Osteoblast (primary cell): Measurements from ENCODE around the gene FGF14. TPM values are rescaled to one million over a fixed set of nuclear protein-coding genes. Genes with fewer than 3 reads are reported as not detected.
"Not testable (repeated sequence)": the region's sequence is repeated elsewhere in the genome, so short reads cannot be mapped to it uniquely, and the experiment has no call there.

Source experiments
- DNase-seq: peaks from one replicate; pipeline ENCODE4 v3.0.0; 2011; ENCODE audit warnings: low spot score, mixed read lengths; ENCODE audit not compliant: insufficient read length; ENCODE audit errors: missing footprints
- H2AFZ ChIP-seq: 2 replicates; pipeline ENCODE4 v1.6.0; 2011; ENCODE audit warnings: mild to moderate bottlenecking, low read length
- H3K27ac ChIP-seq: 2 replicates; pipeline ENCODE4 v1.5.1; 2011; ENCODE audit warnings: mild to moderate bottlenecking, low read depth, low read length, moderate library complexity
- H3K27me3 ChIP-seq: 2 replicates; pipeline ENCODE4 v1.6.0; 2012; ENCODE audit warnings: mild to moderate bottlenecking, control low read depth, inconsistent platforms, low read length, moderate library complexity; ENCODE audit not compliant: insufficient read depth
- H3K36me3 ChIP-seq: 2 replicates; pipeline ENCODE4 v1.5.1; 2011; ENCODE audit warnings: mild to moderate bottlenecking, low read length, control low read depth, moderate library complexity; ENCODE audit not compliant: insufficient read depth
- H3K4me1 ChIP-seq: 2 replicates; pipeline ENCODE4 v1.5.1; 2011; ENCODE audit warnings: mild to moderate bottlenecking, low read length, control low read depth, moderate library complexity; ENCODE audit not compliant: insufficient read depth
- H3K4me2 ChIP-seq: 2 replicates; pipeline ENCODE4 v1.6.0; 2011; ENCODE audit warnings: mild to moderate bottlenecking, low read length; ENCODE audit not compliant: insufficient read depth
- H3K4me3 ChIP-seq: fragments of 200-600 bp; sonication (generic); 3 replicates; pipeline ENCODE4 v1.5.1; 2012; ENCODE audit warnings: mild to moderate bottlenecking, low read length, inconsistent platforms; ENCODE audit not compliant: insufficient read depth
- H3K79me2 ChIP-seq: 2 replicates; pipeline ENCODE4 v1.6.0; 2012; ENCODE audit warnings: mild to moderate bottlenecking, low read length, control low read depth, inconsistent platforms; ENCODE audit not compliant: insufficient read depth
- H3K9me3 ChIP-seq: 2 replicates; pipeline ENCODE4 v1.5.1; 2011; ENCODE audit warnings: low read depth, low read length, control low read depth
- H4K20me1 ChIP-seq: 2 replicates; pipeline ENCODE4 v1.6.0; 2012; ENCODE audit warnings: mild to moderate bottlenecking, low read length, control low read depth; ENCODE audit not compliant: insufficient read depth
- total RNA-seq: library from RNA; depleted of rRNA; stranded (reverse); fragments of >200 nt; gene quantifications from 2 replicates; pipeline ENCODE4 v1.2.3, GENCODE V29; 2012
- TF ChIP-seq, protein P1 (sequence below): IDR thresholded peaks from 2 replicates; pipeline ENCODE4 v1.5.1; 2011; ENCODE audit warnings: mild to moderate bottlenecking, low read depth, low read length, moderate library complexity; ENCODE audit errors: extremely low read depth

FGF14 gene
- total RNA-seq, 1 donor = under 0.01 TPM

DNA sequence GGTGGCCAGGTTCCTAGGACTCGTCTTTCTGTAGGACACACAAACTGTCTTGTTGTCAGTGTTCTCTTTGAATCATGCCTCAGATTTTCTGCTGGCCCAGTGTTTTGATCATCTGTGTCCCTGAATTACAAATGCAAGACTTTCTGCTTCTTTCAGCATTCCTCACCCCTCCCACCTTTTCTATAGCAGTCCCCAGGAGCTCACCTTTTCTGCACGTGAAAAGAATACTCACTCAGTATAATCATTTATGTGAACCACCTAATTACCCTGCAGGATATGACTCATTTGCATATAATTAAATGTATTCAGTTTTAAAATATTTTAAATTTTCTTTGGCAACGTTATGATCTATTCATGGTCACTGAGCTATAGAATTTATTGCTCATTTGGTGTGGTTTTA is 560.1 kb downstream of the FGF14 start:
- Histone ChIP-seq H3K27me3 (no peaks in the 10 kb centered on the region), H3K4me3 (no peak overlapping the region), H3K79me2 (no peaks in the 10 kb centered on the region), H4K20me1 (no peaks in the 10 kb centered on the region), H3K27ac (no peak overlapping the region), H3K4me2 (no peak overlapping the region), H3K4me1 (no peaks in the 10 kb centered on the region), H2AFZ (no peak overlapping the region), H3K36me3 (no peaks in the 10 kb centered on the region), H3K9me3 (no peaks in the 10 kb centered on the region)
- DNase-seq = no peak
- TF ChIP-seq, protein P1, sequence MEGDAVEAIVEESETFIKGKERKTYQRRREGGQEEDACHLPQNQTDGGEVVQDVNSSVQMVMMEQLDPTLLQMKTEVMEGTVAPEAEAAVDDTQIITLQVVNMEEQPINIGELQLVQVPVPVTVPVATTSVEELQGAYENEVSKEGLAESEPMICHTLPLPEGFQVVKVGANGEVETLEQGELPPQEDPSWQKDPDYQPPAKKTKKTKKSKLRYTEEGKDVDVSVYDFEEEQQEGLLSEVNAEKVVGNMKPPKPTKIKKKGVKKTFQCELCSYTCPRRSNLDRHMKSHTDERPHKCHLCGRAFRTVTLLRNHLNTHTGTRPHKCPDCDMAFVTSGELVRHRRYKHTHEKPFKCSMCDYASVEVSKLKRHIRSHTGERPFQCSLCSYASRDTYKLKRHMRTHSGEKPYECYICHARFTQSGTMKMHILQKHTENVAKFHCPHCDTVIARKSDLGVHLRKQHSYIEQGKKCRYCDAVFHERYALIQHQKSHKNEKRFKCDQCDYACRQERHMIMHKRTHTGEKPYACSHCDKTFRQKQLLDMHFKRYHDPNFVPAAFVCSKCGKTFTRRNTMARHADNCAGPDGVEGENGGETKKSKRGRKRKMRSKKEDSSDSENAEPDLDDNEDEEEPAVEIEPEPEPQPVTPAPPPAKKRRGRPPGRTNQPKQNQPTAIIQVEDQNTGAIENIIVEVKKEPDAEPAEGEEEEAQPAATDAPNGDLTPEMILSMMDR = no peak

- TF ChIP-seq, protein P1 = no peak
- no peak for DNase-seq
- H3K9me3 ChIP-seq = no peaks in the 10 kb centered on the region
- H3K4me1 ChIP-seq = no peaks in the 10 kb centered on the region
- no peak overlapping the region for H3K27ac ChIP-seq
- H2AFZ ChIP-seq = no peak overlapping the region
- no peaks in the 10 kb centered on the region for H3K36me3 ChIP-seq
- no peaks in the 10 kb centered on the region for H3K79me2 ChIP-seq
- no peak overlapping the region for H3K4me2 ChIP-seq
- no peak overlapping the region for H3K4me3 ChIP-seq
- no peaks in the 10 kb centered on the region for H3K27me3 ChIP-seq
- H4K20me1 ChIP-seq = no peaks in the 10 kb centered on the region
Observed at GRCh38 chr13:101838323-101838722, 563.5 kb downstream of the FGF14 start.

GRCh38 chr13:101837778-101838177 is 564.1 kb downstream of the FGF14 start:
- H3K9me3 ChIP-seq, H3K27me3 ChIP-seq, H3K4me1 ChIP-seq, H3K4me2 ChIP-seq, H2AFZ ChIP-seq, H3K79me2 ChIP-seq, H3K4me3 ChIP-seq, H4K20me1 ChIP-seq, H3K27ac ChIP-seq, DNase-seq, H3K36me3 ChIP-seq: not testable (repeated sequence)

- H3K9me3 ChIP-seq = no peaks in the 10 kb centered on the region
- no peak for DNase-seq
- no peaks in the 10 kb centered on the region for H4K20me1 ChIP-seq
- no peak overlapping the region for H3K4me3 ChIP-seq
- H3K4me2 ChIP-seq = no peak overlapping the region
- TF ChIP-seq, protein P1 = no peak
- H3K27me3 ChIP-seq = no peaks in the 10 kb centered on the region
- H3K4me1 ChIP-seq = no peaks in the 10 kb centered on the region
- no peak overlapping the region for H3K27ac ChIP-seq
- no peaks in the 10 kb centered on the region for H3K36me3 ChIP-seq
- no peak overlapping the region for H2AFZ ChIP-seq
- no peaks in the 10 kb centered on the region for H3K79me2 ChIP-seq
Observed at GRCh38 chr13:101837288-101837687, 564.6 kb downstream of the FGF14 start.
